Measurements from ENCODE around the gene EHD2.
"Not testable (repeated sequence)": the region's sequence is repeated elsewhere in the genome, so short reads cannot be mapped to it uniquely, and the experiment has no call there.

Gene EHD2

DNA sequence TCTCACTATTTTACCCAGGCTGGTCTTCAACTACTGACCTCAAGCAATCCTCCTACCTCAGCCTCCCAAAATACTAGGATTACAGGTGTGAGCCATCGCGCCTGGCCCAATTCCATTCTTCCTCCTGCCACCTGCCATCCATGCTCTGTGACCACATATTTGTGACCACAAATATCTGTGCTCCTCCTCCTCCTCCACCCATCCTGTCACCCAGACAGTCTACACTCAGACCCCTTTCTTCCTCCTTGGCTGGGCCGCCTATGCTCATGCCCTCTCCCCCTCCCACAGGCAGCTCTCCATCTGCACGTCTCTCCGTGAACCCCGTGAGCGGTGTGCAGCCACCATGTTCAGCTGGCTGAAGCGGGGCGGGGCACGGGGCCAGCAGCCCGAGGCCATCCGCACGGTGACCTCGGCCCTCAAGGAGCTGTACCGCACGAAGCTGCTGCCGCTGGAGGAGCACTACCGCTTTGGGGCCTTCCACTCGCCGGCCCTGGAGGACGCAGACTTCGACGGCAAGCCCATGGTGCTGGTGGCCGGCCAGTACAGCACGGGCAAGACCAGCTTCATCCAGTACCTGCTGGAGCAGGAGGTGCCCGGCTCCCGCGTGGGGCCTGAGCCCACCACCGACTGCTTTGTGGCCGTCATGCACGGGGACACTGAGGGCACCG lies 3.2 kb downstream of the EHD2 start:
- DNase-seq = no peak

DNA sequence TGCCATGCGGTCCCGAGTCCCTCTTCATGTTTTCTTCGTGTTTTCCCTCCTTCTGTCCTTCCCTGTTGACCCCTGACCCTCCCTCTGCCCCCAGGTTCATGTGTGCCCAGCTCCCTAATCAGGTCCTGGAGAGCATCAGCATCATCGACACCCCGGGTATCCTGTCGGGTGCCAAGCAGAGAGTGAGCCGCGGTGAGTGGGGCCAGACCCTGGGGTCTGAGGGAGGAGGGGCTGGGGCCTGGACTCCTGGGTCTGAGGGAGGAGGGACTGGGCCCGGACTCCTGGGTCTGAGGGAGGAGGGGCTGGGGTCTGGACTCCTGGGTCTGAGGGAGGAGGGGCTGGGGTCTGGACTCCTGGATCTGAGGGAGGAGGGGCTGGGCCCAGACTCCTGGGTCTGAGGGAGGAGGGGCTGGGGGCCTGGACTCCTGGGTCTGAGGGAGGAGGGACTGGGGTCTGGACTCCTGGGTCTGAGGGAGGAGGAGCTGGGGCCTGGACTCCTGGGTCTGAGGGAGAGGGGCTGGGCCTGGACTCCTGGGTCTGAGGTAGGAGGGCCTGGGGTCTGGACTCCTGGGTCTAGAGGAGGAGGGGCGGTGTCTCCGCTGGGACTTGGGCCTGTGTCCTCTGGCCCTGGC lies 5.3 kb downstream of the EHD2 start:
- not testable (repeated sequence) for DNase-seq

DNA sequence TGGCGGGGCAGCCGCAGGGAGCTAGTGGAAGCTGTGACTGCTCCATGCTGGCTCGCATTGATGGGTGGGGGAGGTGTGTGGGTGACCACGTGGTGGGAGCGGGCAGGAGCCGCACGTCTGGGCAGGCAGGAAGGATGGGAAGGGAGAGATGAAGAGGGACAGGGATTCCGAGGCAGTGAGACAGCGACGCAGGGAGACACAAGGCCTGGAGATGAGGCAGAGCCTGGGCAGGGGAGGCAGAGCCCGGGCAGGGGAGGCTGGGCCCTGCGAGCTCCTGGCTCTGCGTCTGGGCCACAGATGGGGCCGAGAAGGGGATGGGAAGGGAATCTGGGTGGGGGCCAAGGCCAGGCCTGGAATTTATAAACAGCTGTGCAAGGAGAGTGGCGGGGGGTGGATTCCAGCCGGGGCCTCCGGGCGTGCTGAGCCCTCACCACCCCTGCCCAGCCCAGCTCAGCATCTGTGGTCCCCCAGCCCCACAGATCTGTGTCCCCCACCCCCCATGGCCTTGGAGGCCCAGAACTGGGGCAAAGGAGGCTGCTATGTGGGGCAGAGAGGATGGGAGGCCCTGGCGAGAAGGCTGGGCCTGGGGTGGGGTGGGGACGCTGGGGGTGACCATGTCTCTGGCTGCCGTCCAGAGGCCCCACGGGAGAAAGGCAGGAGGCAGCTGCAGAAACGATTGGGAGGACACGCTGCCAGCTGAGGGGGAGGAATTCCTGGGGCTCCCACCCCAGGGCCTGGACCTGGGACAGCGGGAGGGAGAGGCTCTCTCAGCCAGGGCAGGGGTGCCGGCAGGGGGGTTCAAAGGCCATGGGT lies 6.0 kb downstream of the EHD2 start:
- no peak for DNase-seq

DNA sequence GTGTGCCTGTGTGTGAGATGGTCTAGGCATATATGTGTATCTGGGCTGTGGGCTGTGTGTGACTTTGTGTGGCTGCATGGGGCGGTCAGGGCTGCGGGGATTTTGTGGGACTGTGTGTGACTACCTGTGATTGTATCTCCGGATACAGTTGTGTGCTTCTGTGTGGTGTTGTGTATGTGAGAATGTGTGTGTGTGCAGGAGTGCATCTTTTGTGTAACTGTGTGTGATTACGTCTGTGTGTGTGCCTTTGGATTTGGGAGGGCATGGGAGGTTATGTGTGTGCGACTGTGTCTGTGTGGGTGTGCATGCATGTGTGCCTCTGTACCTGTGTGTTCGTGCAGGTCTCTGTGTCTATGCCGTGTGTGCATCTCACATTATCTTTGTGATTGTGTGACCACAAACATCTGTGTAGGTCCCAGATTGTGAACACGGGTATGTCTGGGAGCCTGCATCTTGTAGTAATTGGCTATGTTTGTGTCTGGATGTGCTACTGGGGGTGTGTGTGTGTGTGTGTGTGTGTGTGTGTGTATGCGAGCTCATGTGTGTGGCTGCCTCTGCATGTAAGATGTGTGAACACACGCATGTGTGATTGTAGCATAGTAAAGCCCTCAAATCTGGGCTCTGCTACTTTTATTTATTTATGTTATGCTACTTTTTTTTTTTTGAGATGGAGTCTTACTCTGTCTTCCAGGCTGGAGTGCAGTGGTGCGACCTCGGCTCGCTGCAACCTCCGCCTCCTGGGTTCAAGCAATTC lies 7.6 kb downstream of the EHD2 start:
- no peak for DNase-seq

DNA sequence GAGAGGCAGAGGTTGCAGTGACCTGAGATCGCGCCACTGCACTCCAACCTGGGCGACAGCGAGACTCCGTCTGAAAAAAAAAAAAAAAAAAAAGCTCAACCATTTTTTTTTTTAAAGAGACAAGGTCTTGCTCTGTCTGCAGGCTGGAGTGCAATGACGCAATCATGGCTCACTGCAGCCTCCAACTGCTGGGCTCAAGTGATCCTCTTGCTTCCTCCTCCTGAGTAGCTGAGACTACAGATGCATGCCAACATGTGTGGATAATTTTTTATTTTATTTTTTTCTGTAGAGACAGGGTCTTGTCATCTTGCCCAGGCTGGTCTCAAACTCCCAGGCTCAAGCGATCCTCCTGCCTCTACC lies 10.3 kb downstream of the EHD2 start:
- peak; percentile 37 for DNase-seq

DNA sequence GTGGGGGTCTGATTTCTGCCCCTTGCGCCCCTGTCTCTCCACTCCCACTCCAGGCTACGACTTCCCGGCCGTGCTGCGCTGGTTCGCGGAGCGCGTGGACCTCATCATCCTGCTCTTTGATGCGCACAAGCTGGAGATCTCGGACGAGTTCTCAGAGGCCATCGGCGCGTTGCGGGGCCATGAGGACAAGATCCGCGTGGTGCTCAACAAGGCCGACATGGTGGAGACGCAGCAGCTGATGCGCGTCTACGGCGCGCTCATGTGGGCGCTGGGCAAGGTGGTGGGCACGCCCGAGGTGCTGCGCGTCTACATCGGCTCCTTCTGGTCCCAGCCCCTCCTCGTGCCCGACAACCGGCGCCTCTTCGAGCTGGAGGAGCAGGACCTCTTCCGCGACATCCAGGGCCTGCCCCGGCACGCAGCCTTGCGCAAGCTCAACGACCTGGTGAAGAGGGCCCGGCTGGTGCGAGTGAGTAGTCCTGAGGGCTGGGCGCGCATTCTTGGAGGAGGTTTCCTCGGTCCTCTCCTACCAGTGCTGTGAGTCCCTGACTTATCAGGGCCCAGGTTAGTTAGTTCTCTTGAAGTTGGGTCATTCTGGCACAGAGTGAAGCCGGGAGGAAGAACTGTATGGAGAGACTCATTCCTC lies 12.7 kb downstream of the EHD2 start:
- no peak for DNase-seq

DNA sequence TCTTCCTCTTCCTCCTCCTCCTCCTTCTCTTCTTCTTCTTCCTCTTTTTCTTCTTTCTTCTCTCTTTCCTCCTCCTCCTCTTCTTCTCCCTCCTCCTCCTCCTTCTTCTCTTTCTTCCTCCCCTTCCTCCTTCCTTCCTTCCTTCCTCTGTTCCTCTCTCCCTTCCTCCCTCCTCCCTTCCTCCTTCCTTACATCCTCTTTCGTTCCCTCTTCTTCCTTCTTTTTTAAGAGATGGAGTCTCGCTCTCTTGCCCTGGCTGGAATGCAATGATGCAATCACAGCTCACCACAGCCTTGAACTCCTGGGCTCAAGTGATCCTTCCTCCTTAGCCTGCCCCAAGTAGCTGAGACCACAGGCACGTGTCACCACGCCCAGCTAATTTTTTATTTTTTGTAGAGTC lies 13.2 kb downstream of the EHD2 start:
- no peak for DNase-seq

DNA sequence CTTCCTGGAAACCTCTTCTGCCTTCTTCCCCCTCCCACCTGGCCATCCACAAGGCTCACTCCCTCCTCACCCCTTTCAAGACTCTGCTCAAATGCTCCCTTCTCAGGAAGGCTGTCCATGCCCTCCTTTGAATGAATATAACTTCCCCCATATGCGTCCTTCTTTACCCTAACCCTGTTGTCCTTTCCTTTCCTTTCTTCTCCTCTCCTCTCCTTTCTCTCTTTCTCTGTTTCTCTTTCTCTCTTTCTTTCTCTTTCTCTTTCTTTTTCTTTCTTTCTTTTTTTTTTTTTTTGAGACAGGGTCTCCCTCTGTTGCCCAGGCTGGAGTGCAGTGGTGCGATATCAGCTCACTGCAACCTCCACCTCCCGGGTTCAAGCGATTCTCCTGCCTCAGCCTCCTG lies 15.1 kb downstream of the EHD2 start:
- DNase-seq = not testable (repeated sequence)

DNA sequence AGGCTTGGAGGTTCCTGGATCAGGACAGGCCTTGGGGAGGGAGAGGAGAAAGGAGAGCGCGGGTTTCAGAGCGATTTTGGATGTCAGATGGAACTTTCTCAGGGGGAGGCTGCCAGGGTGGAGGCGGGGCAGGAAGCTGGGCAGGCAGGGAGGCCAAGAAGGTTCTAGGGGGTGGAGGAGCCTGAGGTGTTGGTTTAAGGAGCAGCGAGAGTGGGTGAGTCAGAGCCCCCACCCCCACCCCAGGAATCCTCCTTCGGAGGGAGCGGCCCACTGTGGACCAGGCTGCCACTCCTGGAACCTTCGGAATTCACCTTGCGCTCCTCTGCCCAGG lies 16.2 kb downstream of the EHD2 start:
- no peak for DNase-seq

DNA sequence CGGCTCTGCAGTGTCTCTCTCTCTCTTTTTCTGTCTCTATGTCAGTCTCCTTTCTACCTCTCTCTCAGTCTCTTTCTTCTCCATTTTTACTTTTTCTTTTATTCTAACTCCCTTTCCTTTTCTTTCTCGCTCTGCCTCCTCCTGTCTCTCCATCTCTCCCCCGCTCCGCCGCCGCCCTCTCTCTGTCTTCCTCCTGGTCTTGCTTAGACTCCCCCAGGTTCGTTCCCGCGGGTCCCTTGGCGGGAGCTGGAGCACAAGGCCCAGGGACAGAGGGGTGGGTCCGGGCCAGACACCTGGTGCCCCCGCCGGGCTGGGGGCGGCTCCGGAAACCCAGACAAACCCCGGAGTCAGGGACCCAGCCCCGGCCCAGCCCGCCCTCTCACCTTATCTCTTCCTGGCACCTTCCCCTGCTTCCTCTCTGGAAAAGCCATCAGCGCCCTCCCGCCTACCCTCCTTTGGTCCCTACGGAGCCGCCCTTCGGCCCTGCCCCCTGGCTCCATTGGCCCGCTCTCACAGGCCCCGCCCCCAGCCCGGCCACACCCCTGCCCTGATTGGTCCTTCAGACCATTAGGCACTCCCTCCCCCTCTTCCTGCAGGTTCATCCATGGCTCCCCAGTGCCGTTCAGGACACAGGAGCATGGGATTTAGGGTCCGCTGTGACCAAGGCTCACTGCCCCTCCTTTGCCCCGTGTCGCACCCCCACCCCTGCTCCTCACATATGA lies 16.7 kb downstream of the EHD2 start:
- peak; percentile 66 for DNase-seq

DNA sequence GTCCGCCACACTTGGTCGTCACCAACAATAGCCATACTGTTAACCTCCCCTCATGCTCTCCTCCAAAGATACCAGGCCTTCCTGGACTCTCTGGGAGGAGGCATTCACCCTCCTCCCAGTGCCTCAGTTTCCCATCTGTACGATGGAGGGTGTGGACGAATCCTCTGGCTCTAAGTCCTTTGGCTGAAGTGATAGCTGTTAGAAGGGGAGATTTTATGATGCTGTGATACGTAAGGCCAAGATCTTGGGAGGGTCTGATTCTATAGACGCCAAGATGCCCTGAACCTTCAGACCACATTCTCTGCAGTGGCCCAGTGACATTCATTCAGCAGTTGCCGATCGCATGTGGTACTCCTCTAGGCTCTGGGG lies 17.3 kb downstream of the EHD2 start:
- DNase-seq = no peak

DNA sequence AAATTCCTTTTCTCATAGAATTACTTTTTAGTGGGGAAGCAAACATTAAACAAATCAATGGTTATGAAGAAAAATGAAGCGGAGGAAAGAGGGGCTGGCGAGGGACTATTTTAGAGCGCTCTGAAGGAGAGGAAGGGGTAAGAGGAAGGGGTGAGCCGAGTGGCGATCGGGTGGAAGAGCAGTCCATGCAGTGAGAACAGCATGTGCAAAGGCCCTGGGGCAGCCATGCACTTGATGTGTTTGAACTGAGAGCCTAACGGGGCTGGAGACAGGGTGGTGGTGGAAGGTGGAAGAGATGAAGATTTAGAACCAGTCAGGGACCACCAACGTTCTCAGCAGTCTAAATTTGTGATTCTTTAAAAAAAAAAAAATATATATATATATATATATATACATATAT lies 17.7 kb downstream of the EHD2 start:
- no peak for DNase-seq

DNA sequence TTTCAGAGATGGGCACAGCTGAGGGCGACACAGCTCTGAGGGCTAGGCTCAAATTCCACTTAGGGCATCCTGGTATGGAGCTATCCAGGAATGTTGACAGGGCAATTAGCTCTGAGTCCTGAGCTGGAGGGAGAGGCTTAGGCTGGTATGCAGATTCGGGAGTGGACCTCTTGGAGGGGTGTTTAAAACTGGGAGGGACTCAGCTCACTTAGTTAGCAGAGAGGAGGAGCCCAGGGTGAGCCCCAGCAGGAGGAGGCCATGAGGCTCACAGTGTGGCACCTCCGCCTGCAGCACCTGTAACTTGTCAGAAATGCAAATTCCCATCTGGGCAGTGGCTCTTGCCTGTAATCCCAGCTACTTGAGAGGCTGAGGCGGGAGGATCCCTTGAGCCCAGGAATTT lies 21.9 kb downstream of the EHD2 start:
- no peak for DNase-seq

DNA sequence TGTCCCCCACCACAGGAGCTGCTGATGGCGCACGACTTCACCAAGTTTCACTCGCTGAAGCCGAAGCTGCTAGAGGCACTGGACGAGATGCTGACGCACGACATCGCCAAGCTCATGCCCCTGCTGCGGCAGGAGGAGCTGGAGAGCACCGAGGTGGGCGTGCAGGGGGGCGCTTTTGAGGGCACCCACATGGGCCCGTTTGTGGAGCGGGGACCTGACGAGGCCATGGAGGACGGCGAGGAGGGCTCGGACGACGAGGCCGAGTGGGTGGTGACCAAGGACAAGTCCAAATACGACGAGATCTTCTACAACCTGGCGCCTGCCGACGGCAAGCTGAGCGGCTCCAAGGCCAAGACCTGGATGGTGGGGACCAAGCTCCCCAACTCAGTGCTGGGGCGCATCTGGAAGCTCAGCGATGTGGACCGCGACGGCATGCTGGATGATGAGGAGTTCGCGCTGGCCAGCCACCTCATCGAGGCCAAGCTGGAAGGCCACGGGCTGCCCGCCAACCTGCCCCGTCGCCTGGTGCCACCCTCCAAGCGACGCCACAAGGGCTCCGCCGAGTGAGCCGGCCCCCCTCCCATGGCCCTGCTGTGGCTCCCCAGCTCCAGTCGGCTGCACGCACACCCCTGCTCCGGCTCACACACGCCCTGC lies 27.8 kb downstream of the EHD2 start:
- no peak for DNase-seq

DNA sequence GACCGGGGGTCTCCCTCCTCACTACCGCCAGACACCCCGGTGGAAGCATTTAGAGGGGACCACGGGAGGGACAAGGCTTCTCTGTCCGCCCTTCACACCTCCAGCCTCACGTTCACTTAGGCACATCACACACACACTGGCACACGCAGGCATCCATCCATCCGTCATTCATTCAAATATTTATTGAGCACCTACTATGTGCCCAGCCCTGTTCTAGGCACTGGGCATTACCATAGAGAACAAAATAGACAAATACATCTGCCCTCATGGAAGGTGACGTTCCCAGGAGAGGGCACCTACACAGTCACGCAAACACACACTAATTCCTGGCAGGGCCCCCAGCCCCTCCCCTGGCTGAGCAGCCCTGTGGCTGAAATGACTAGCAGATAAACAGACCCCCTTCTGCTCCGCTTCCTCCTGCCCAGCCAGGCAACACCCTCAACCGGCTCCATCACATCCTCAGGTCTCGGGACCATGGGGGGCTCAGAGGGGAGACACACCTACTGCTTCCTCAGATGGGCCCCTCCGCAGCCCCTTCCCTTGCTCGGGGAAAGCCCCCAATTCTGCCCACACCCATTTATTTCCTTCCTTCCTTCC lies 28.4 kb downstream of the EHD2 start:
- no peak for DNase-seq

DNA sequence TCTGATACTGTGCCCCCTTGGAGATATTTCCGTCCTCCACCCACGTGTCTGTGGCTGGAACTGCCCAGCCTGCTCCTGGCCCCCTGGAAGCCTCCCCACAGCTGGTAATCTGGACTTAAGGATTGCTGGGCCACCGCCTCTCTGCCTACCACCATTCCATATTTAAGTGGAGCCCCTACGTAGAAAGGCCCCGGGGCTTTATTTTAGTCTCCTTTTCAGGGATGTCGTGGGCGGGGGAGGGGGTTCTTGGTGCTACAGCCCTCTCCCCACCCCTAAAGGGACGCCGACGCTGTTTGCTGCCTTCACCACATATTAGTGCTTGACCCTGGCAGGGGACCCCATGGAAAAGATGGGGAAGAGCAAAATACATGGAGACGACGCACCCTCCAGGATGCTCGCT lies 29.4 kb downstream of the EHD2 start:
- no peak for DNase-seq

DNA sequence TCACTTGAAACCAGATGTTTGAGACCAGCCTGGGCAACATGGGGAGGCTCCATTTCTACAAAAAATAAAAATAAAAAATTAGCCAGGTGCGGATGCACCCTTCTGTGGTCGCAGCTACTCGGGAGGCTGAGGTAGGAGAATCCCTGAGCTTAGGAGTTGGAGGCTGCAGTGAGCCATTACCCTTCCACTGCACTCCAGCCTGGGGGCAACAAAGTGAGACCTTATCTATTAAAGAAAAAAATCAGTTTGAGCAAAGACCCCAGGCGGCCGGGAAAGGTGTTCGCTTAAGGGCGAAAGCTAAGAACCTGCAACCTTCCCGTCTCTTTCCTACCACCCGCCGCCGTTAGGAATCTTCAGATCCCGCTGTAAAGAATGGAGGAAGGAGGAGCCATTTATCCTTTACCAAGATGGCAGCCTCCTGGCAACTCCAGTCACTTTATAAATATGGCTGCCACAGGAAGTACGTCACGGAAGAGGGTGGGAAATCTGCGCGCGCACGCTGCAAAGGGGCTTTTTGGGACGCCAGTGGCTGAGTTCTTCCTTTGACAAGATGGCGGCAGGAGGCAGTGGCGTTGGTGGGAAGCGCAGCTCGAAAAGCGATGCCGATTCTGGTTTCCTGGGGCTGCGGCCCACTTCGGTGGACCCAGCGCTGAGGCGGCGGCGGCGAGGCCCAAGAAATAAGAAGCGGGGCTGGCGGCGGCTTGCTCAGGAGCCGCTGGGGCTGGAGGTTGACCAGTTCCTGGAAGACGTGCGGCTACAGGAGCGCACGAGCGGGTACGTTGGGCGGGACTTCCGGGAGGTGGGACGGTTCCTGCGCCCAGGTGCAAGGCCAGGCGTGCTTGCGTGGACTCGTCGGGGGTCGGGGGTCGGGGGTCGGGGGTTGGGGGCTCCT lies 32.0 kb downstream of the EHD2 start, which contains the start of gene NOP53:
TSS of gene NOP53 (plus strand) at position 537 of the 892 bp plus-strand sequence. CDS start at position 551, 14 bp downstream.
- peak; percentile 98 for DNase-seq

DNA sequence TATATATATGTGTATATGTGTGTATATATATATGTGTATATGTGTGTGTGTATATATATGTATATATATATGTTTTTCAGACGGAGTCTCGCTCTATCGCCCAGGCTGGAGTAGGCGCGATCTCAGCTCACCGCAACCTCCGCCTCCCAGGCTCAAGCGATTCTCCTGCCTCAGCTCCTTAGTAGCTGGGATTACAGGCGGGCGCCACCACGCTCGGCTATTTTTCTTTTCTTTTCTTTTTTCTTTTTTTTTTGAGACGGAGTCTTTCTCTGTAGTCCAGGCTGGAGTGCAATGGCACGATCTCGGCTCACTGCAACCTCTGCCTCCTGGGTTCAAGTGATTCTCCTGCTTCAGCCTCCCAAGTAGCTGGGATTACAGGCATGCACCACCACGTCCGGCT lies 32.9 kb downstream of the EHD2 start:
- not testable (repeated sequence) for DNase-seq

DNA sequence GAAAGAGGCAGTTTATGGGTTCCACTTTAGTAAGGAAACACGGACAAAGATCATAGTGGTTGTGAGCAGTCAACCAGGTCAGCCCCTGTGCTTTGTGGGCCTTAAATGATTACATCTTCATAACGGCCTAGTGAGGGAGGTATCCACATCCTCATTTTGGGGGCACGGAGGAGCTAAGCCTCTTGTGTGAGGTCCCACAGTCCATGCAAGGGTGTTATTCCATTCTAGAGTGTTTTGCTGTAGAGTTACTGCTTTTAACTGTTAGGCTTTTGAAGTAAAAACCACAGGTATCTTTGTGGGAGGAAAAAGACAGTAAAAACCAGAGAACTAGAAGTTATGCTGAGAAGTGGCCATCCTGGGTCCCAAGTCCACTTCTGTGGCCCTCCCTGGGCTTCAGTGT lies 36.1 kb downstream of the EHD2 start:
- DNase-seq = peak; percentile 21

DNA sequence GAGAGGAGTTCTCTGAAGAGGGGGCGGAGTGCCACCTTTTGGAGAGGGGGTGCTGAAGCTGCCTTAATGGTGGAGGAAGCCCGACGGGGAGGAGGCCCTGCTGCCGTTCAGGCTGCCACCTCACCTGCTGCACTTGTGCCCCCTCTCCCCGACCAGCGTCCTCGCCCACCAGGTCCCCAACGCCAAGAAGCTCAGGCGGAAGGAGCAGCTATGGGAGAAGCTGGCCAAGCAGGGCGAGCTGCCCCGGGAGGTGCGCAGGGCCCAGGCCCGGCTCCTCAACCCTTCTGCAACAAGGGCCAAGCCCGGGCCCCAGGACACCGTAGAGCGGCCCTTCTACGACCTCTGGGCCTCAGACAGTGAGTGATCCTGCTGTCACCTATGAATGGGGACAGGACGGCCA lies 37.5 kb downstream of the EHD2 start:
- no peak for DNase-seq
